NCI-H526 treated with DMSO at 0.1 percent for 48 hours (cell line): Measurements from ENCODE around the gene AKAP11.
A peak's percentile ranks its signal among the peaks of the same experiment; 100 is the strongest.

ENCODE experiments used
- DNase-seq: peaks from one replicate; lab custom pipeline; 2025; lab: John Stamatoyannopoulos, UW

The AKAP11 gene

DNA sequence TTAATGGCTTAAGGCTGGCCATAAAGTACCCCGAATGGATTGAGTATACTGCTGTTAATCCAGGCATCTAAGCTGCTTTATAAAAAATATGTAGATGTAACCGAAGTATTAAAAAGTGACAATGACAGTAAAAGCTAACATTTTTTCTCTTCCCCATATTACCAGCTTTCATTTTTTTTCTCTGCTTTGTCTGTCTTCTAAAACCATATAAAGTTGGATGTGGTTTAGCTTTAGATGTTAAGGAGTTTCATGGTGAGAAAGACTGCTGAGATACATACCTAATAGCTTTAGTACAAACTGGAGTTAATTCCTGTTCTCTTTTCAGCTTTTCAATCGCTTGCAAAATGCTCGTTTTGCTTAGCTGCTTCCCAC lies 838 bp downstream of the AKAP11 start:
- no peak for DNase-seq

DNA sequence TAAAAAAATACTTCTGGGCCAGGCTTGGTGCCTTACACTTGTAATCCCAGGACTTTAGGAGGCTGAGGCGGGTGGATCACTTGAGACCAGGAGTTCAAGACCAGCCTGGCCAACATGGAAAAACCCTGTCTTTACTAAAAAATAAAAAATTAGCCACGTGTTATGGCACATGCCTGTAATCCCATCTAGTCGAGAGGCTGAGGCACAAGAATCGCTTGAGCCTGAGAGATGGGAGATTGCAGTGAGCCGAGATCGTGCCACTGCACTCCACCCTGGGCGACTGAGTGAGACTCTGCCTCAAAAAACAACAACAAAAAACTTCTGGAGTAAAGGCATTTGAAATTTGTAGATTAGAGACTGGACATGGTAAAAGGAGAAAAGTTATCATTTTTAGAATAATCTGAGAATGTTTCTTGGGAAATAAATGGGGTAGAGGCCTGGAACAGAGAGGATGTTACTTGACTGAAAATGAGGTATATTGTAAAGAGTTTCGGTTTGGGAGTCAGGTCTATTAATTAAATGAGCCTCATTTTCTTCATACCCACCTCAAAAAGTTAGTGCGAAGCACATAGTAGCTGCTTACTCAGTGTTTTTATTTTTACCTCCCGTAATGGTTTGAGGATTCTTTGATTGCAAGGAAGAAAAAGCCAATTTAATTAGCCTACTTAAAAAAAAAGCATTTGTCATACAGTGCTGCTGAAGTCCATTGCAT lies 2.6 kb downstream of the AKAP11 start:
- no peak for DNase-seq

DNA sequence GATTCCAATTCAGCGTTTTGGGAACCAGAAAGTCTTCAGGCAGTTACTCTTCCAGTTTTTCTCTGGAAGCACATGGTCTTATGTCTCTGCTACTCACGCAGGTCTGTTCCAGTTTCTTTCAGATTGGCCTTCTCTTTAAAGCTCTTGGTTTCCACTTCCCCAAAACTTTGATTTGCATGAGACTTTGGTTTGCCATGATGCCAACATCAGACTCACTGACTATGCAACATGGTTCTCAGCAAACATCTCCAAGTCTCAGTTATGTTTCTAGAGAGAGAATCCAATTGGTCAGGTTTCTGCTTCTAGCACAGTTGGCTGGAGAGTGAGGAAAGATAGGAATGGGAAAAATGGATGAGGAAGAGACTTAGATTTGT lies 3.1 kb downstream of the AKAP11 start:
- DNase-seq = no peak

DNA sequence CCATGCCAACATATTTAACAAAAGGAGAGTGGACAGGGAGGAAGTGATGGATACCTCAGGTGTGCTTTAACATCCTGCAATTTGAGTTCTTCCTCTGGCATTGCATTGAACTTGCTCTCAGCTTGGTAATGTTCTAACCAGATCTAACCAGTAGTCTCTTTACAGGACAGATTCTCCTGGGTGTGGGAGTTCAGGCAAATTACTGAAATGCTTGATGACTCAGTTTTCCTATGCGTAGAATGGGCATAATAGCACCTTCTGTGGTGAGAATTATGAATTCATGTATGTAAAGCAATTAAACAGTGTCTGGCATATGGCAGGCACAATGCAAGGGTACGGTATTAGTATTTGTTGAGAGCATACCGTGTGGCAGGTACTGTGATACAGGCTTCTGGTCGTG lies 3.6 kb downstream of the AKAP11 start:
- no peak for DNase-seq

DNA sequence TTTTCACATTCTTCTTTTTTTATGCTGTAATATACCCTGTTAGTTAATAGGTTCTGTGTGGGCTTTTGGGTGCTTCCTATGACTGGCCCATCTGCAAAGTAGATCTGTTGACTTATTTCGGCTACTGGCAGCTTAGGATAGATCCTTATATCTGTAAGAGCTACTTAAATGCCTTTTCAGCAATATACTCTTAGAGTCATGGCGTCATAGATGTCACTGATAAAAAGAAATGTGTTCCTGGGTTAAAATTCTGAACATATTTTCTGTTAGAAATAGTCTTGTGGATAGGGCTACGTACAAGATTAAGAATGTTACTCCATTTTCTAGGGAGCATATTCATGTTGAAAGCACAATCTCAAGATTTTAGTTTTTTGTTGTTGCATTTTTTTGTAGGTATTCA lies 4.7 kb downstream of the AKAP11 start:
- DNase-seq = no peak

DNA sequence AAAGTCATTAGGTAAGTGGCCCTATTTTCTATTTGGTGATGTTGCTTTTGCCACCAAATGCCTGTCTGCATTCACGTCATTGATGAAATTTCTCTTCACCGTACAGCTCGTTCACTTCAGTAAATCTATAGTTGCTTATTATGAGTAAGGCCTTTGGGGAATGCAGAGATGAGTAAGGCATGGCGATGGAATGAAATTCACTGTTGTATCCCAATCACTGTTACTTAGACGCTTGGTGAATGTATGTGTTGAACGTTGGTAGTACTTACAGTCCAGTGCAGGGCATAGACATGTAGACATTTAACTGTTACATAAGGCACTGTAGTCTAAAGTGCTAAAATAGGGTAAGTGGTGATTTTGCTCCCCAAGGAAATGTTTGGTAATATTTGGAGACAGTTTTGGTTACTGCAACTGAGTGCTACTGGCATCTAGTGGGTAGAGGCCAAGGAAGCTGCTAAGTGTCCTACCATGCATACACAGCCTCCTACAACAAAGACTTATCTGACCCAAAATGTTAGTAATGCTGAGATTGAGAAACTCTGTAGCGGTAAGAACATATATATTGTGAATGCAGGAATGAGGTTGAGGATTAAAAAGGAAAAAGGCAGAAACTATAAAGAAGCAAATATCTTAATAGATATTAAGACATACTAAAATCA lies 5.8 kb downstream of the AKAP11 start:
- no peak for DNase-seq

DNA sequence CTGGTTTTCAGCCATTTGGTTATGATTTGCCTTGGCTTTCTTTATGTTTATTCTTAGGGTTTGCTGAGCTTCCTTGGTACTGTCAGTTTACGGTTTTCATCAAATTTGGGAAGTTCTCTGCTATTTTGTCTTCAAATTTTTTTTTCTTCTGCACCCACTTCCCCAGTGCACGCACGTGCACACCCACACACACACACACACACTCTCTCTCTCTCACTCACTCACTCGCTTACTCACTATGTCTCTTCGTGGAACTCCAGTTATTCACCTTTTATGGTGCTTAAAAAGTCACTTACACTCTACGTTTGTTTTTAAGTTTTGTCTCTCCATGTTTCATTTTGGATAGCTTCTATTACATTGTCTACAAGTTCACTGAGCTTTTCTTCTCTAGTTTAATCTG lies 7.1 kb downstream of the AKAP11 start:
- DNase-seq = no peak

DNA sequence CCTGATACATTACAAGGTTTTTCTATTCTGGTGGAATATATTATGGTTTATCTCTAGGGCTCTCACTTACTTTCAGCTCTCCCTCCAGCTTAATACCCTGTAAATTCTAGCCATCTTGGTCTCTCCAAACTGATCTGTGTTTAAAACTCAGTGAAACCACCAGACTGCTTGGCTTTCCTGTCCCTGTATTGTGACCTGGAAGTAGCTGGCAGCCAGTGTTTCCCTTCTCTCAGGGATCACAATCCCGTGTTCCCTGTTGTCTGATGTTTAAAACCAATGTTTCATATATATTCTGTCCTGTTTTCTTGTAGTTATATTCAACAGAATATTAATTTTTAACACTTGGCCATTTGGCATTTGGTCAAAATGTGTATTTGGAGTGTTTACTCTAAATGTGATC lies 8.0 kb downstream of the AKAP11 start:
- no peak for DNase-seq

DNA sequence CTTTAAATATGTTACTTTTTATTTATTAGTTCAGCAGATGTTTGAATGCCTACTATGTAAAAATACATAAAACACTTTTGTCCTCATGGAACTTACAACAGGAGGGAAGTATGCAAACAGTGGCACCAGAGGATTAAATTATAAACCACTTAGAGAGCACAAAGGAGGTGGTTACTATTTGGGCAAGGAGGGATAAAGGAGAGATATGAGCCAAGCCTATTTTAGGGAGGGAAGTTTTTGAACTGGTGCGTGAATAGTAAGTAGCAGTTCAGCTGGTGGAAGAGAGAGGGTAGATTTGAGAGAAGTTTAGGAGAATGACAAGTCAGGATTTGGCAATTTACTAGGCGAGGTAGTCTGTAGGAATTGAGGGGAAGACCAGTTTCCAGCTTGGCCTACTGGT lies 8.6 kb downstream of the AKAP11 start:
- DNase-seq = no peak

DNA sequence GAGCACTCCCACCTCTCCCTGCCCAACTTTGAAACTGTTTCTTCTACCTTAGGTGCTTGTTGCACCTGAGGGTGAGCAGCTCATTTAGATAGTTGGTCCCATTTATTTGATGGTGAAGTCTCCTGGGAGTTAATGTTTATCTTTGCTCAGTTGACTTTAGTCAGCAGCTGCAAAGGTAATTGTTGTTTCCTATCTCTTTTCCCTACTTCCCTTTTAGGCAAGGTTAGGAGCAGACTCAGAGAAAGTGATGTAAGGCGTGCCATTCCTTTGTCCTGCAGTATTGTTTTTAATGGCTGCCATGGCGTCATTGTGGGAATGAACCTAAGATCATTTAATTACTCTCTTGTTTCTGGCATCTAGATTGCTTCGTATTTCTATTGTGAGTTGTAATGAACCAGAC lies 11.6 kb downstream of the AKAP11 start:
- peak; percentile 64 for DNase-seq

DNA sequence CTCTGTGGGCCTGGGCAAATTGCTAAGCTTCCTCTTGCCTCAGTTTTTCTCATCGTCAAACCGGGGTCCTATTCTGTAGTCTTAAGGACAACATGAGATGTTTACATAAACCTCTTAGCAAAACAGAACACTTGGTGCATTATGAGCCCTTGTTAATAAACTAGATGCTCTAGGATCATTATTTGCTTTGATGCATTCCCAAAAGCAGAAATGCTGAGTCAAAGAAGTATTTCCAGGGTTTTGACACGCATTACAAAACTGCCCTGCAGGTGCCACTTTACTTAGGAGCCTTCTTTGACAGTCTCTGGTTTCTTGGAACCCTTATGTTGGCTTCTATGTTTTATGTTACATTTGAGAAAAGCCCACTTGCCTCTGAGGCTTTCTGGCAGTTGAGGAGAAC lies 12.1 kb downstream of the AKAP11 start:
- DNase-seq = no peak

DNA sequence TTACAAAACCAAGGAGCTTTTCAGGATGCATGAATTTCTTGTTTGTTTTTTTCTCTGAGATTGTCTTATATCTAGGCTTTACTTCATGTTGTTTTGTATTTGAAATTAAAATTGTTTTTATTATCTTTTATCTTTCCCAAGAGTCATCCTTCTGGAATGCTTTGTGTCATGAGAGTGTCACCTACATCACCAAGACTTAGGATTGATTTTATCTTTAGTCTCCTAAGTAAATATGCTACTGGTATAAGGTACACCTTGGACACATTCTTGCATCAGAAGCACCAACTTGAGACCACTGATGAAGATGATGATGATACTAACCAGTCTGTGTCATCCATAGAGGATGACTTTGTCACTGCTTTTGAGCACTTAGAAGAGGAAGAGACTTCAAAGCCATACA lies 26.4 kb downstream of the AKAP11 start:
- no peak for DNase-seq

DNA sequence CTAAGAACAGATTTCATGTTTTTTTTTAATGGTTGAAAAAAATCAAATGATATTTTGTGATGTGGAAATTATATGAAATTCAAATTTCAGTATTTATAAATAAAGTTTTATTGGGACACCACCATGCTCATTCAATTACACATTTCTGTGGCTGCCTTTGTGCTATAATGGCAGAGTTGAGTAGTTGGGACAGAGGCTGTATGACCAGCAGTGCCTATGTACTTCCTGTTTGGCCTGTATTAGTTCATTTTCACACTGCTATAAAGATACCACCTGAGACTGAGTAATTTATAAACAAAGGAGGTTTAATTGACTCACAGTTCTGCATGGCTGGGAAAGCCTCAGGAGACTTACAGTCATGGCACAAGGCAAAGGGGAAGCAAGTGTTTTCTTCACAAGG lies 33.6 kb downstream of the AKAP11 start:
- DNase-seq = no peak

DNA sequence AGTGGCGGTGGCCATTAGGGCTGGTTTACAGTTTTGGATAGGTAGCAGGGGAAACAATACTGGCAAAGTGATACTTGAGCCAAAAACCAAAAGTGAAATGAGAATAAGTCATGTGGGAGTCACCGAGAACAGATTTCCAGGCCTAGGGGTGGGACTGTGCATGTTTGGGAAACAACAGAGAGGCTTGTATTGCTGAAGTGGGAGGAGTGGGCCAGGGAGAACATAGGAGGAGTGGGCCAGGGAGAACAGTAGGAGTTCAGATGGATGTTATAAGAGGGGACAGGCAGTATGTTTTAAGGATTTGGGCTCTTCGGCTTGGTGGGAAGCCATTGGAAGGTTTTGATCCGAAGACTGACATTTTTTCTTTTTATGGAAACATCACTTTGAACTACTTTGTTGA lies 35.5 kb downstream of the AKAP11 start:
- no peak for DNase-seq

DNA sequence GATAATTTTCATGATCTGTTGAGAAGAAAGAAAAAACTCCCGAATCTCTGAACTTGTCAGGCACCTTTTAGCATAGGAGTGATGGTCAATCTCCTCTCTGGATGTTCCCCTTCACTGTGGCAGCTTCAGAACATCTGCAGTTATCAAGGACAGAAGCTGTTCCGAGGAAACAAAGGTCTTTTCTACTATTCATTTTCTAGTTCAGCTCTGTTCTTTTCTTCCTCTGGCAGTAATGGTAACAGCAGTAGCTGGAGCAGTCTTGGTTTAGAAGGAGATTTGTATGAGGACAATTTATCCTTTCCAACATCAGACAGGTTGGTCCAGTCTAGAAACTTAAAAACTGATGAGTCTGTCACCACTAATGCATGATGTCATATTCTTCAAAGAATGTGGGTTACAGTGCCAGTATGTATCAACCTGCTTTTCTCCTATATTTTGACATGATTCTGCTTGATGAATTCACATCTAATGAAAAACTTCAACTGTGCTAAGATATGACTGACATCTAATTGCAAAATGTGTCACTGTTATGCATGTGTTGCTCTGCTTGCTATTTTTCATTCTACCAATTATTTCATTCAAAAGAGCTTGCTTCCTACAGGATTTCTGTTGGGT lies 41.0 kb downstream of the AKAP11 start:
- no peak for DNase-seq

DNA sequence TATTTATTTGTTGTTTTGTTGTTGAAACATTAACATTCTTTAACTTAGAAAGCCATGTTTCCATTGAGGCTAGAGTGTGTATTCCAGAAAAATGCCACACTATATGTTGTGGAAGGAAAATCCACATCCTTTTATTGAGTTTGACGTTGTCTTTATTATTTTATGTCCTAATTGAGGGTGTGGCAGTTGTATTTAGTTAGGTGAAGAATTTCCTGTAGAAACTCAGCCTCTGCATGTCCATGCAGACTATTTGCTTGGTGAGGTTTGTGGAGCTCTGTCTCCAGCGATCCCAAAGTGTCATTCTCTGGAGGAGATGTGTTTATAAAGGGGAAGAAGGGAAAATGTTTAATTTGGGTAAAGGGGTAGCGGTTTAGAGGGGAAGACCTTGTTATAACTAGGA lies 46.6 kb downstream of the AKAP11 start:
- no peak for DNase-seq

DNA sequence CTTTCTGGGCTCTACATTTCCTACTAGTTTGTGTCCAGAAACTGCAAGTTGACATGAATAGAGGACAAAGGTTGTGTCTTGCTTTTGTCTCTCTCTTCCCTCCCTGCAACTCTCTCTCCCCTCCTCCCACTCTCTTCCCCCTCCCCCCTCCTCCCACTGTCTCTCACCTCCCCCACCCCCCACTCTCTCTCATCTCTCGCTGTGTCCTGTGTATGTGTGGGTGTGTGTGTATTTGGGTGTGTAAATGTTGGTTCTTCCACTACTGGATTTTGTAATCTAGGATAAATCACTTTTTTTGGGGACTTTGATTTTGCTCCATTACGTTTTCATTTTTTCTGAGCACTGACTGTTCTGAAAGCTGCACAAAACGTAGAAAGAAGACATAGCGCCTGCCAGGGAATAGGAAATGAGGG lies 48.4 kb downstream of the AKAP11 start:
- DNase-seq = no peak

DNA sequence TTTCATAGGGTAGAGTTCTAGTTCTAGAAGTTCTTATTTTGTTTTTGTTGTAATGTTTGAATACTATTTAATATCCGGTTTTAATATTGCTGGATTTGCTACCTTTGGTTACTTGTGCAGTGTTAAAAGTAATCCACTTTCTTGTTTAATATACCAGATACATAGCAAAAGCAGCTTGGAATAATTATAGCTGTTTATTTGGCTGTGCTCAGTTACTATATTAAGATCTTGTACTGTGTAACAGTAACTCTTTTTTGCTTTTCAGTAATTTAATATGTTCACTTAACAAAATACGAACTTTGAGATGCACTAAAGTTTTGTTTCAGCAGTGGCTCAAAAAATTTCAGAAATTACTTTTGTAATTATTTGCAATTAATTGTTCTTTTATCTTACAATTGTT lies 50.9 kb downstream of the AKAP11 start:
- DNase-seq = no peak

DNA sequence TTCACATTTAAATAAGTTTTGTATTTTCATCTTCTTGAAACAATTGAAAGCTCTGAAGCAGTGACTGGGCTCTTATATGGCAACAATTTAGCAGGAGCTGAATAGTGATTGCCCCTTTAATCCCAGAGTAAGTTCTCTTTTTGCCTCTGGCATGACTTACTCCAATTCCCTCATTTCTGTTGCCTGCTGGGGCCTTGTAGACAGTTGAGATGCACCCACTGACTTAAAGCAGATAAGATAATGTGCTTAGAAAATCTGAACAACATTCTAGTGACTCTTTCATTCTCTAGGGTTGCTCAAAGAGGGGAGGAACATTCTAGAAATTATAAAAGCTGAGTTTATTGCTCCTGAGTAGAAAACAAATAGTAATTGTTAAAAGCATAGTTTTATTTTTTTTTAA lies 52.8 kb downstream of the AKAP11 start:
- no peak for DNase-seq

DNA sequence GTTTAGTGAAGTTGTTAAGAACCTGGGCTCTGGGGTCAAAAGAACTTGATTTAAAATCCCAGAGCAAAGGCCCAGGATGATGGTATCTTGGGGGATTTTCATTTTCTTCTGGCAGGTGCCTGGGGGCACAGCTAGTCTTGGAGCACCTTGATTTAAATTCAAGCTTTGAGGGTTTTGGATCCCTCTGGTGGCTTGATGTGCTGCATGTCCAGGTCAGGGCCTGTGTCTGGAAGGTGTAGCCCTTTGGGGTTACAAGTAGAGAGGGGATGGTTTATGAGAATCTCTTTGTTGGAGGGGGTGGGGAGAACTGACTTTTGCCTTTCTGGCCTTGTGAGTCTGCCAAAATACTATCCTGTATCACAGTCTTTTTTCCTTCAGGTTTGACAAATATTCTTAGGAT lies 55.8 kb downstream of the AKAP11 start:
- no peak for DNase-seq

DNA sequence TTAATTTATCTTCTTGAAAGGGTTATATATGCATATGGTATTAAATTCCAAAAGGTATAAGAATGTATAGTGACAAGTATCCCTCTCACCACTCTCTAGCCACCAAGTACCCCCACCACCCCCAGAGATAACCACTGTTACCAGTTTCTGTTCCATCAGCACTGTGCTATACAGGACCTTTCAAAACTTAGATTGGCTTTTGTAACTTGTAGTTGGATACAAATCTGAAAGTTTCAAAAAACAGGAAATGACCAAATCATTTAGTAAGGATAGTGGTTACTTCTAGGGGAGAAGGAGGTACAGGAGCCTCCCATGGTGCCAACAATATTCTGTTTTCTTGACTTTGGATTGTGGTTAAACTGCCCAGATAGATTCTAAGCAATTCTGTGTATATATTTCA lies 56.7 kb downstream of the AKAP11 start:
- no peak for DNase-seq

DNA sequence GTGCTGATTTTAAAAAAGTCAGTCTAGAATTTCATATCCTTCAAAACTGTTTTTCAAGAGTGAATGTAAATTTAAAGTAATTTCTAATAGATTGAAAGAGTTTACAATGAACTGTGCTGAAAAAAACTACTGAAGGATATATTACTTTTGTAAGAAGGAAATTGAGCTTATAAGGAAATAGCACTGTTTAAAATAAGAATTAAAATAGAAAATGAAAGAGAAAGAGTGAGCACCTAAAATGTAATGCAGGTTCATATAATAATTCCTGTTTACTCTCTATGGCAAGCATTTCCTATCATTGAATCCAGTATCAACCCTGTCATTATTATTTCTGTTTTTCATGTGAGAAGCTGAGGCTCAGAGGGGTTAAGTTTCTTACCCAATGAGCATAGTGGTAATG lies 57.3 kb downstream of the AKAP11 start:
- DNase-seq = no peak

DNA sequence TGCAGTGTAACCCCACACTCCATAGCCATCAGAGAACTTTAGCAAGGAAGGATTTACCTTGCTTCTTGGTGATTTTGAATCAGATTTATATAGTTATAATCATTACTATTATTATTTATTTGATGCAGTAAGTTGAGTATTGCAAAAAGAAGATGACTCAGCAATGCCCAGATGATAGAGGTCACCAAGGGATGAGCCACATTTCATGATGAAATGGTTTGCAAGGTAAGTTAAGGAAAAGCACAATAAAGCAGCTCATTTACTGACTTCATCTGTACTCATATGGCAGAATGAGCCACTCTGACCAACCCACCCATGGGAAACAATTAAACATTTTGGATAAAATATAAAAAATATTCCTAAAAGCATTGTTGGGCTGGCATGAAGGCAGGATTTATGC lies 59.1 kb downstream of the AKAP11 start:
- DNase-seq = no peak
